Hematopoietic multipotent progenitor cell treated with erythropoietin and hydrocortisone succinate and interleukin-3 and kit ligand, for 8 days (in vitro differentiated cells): ENCODE results near the gene RRAGD.

Source experiments
- DNase-seq: peaks from one replicate; pipeline ENCODE4 v3.0.0-alpha.2; 2015

Gene RRAGD

GRCh38 chr6:89412071-89413005 lies at the start of gene RRAGD:
Gene RRAGD (minus strand): TSS chr6:89412273. CDS start chr6:89411993, 280 bp downstream.
- peak; percentile 73 for DNase-seq

GRCh38 chr6:89460713-89461112 lies 48.6 kb upstream of the RRAGD start:
- DNase-seq, result no peak

GRCh38 chr6:89459501-89459900 lies 47.4 kb upstream of the RRAGD start:
- DNase-seq, result no peak

GRCh38 chr6:89458704-89459103 lies 46.6 kb upstream of the RRAGD start:
- DNase-seq, result no peak

GRCh38 chr6:89454300-89454699 lies 42.2 kb upstream of the RRAGD start:
- DNase-seq, result no peak

GRCh38 chr6:89452281-89452680 lies 40.2 kb upstream of the RRAGD start:
- DNase-seq, result no peak

- DNase-seq, result no peak
Measured at GRCh38 chr6:89449193-89449592, 37.1 kb upstream of the RRAGD start.

GRCh38 chr6:89443658-89444057 lies 31.6 kb upstream of the RRAGD start:
- DNase-seq, result no peak

GRCh38 chr6:89440200-89440599 lies 28.1 kb upstream of the RRAGD start:
- DNase-seq, result no peak

- no peak for DNase-seq
Measured at GRCh38 chr6:89439014-89439413, 26.9 kb upstream of the RRAGD start.

GRCh38 chr6:89438248-89438647 lies 26.2 kb upstream of the RRAGD start:
- no peak for DNase-seq

GRCh38 chr6:89436226-89436625 lies 24.2 kb upstream of the RRAGD start:
- no peak for DNase-seq

GRCh38 chr6:89434954-89435353 lies 22.9 kb upstream of the RRAGD start:
- no peak for DNase-seq

GRCh38 chr6:89434150-89434499 lies 22.1 kb upstream of the RRAGD start:
- DNase-seq, result no peak

GRCh38 chr6:89433252-89434149 lies 21.4 kb upstream of the RRAGD start:
- peak; percentile 26 for DNase-seq

GRCh38 chr6:89432875-89433251 lies 20.8 kb upstream of the RRAGD start, which contains the start of gene ANKRD6:
Gene ANKRD6 (plus strand): TSS chr6:89433152. CDS start chr6:89566977, 133,825 bp downstream.
- DNase-seq, result peak; percentile 55

- no peak for DNase-seq
Measured at GRCh38 chr6:89430201-89430962, 18.3 kb upstream of the RRAGD start.

GRCh38 chr6:89416796-89417195 lies 4.7 kb upstream of the RRAGD start:
- DNase-seq, result no peak

- no peak for DNase-seq
Measured at GRCh38 chr6:89415185-89415584, 3.1 kb upstream of the RRAGD start.

- no peak for DNase-seq
Measured at GRCh38 chr6:89414215-89414614, 2.1 kb upstream of the RRAGD start.

GRCh38 chr6:89413006-89413400 lies 930 bp upstream of the RRAGD start:
- no peak for DNase-seq

- DNase-seq, result peak; percentile 30
Measured at GRCh38 chr6:89411145-89412070, 665 bp downstream of the RRAGD start.
